ENCODE measurements around the gene COG2.
A peak's percentile ranks its signal among the peaks of the same experiment; 100 is the strongest.
"Not testable (repeated sequence)": the region's sequence is repeated elsewhere in the genome, so short reads cannot be mapped to it uniquely, and the experiment has no call there.

Gene COG2, protein sequence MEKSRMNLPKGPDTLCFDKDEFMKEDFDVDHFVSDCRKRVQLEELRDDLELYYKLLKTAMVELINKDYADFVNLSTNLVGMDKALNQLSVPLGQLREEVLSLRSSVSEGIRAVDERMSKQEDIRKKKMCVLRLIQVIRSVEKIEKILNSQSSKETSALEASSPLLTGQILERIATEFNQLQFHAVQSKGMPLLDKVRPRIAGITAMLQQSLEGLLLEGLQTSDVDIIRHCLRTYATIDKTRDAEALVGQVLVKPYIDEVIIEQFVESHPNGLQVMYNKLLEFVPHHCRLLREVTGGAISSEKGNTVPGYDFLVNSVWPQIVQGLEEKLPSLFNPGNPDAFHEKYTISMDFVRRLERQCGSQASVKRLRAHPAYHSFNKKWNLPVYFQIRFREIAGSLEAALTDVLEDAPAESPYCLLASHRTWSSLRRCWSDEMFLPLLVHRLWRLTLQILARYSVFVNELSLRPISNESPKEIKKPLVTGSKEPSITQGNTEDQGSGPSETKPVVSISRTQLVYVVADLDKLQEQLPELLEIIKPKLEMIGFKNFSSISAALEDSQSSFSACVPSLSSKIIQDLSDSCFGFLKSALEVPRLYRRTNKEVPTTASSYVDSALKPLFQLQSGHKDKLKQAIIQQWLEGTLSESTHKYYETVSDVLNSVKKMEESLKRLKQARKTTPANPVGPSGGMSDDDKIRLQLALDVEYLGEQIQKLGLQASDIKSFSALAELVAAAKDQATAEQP

DNA sequence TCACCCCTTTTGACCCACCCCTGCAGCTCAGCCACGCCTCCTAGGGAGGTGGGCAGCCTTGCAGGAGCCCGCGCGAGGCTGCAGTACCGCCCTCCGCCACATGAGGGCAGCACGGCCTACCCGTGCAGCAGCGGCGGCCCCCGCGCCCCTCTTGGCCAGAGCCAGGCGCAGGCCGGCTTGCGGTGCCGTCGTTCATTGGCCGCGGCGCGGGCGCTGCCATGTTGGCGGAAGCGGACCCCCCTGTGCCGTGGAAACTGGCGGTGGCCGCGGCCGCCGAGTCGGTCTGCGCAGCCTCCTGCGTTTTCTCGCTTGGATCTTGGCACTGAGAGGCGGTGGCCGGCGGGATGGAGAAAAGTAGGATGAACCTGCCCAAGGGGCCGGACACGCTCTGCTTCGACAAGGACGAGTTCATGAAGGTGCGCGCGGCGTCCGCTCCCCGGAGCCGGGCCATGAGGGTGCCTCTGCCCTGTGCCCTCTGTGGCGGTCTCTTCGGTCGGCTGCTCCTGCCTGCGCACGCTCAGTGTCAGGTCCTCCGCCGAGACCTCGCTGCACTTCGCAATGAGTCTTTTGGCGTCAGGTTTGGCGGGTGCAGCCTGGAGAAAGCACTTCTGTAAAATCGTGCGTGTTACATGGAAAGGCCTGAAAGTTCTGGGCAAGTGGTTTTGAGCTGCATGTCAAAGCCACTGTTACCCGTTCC is at the start of gene COG2:
Gene COG2 (plus strand): TSS at position 219 of the 697 bp plus-strand sequence. CDS start 126 bp downstream, at position 345.
- DNase-seq, result peak; percentile 69 to 98 (median 90)

DNA sequence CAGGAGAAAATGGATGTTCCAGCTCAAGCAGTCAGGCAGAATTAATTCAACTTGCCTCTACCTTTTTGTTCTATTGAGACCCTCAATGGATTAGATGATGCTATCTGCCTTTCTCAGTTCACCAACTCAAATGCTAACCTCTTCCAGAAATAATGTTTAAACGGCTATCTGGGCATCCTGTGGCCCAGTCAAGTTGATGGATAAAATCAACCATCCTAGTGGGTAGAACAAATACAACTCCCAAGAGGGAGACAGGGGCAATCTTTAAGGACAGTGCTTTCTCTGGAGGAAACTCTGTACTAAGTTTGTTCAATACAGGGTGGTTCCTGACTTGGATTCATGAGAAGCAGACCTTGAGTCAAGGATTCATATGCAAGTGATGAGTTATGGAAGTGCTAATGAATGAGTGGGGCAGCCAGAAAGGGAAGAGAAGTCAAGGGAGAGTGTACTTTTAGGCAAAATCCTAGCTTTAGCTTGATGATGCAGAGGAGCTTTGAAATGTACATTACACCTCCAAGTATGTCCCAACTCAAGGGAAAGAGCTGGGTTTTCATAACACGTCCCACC is 49.4 kb upstream of the COG2 start:
- no peak for DNase-seq

DNA sequence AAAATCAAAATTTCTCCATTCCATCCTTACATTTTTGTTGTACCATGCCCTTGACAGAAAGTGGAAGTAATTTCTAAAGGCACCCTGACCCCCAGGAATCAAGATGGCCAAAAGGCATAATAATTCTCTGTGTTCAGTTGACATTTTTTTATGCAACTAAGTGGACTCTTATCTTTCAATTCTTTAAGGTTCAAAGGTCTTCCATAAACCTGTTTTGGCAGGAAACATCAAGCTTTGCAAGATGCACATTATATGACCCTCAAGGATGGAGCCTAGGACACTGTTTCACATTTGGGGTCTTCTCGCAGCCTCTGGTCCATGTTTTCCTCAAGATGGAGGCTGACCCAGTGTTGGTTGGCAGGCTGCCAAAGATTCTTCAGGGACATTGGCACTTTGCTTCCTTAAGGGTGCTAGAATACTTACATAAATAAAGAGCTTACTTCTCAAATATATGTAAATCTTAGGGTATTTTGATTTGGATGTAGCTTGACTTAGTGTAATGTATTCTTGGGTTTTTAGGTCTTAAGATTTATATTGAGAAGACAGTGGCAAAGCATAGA is 48.0 kb upstream of the COG2 start:
- no peak for DNase-seq

DNA sequence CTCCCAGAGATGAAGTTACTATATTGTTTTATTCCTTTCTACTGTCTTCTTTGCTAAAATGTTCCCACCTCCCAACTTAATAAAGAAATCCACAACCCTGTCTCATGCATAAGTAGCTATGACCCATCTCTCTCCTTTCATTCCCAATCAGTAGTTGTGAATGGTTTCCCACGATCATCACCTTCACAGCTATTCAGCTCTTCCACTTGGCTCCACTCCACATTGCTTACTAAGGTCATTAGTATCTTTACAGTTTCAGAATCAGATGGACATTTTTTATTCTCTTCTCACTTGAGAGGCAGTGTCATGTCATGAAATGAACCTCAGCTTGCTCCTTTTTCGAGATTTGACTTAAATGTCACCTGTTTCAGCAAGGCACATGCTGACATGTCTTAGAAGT is 47.1 kb upstream of the COG2 start:
- DNase-seq, result no peak

DNA sequence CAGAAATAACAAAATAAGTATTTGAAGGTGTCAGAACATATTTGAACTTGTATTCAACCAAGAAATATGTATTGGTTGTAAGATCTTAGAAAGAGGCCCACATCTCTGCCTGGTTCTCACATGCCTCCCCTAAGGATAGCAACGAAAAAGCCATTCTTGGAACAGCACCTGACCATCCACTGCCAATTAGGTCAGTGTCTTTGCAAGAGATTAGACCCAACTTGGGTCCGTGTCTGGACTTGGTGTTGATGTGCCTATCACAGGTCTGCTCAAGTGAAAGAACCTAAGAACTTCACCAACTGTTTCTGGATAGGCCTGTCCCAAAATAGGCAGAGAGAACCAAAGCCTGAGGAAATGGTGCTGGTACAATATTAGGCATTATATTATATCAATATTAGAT is 46.0 kb upstream of the COG2 start:
- peak in 1 of 14 donors; percentile 64 for DNase-seq

DNA sequence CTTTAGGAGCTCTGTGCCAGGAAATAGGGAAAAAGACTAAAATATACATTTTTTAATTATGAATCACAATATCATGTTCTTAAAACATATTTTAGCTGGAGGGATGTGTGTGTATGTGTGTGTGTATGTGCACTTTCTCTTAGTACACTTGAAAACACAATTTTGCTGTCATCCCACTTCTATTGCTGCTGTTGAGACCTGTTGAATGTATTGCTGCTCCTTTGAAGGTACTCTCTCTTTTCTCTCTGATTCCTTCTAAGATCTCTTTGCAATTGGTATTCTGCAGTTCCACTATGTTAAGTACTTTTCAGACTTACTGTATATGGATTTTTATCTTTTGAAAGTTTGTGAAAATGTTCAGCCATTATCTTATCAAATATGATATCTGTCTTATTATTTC is 43.5 kb upstream of the COG2 start:
- no peak for DNase-seq

DNA sequence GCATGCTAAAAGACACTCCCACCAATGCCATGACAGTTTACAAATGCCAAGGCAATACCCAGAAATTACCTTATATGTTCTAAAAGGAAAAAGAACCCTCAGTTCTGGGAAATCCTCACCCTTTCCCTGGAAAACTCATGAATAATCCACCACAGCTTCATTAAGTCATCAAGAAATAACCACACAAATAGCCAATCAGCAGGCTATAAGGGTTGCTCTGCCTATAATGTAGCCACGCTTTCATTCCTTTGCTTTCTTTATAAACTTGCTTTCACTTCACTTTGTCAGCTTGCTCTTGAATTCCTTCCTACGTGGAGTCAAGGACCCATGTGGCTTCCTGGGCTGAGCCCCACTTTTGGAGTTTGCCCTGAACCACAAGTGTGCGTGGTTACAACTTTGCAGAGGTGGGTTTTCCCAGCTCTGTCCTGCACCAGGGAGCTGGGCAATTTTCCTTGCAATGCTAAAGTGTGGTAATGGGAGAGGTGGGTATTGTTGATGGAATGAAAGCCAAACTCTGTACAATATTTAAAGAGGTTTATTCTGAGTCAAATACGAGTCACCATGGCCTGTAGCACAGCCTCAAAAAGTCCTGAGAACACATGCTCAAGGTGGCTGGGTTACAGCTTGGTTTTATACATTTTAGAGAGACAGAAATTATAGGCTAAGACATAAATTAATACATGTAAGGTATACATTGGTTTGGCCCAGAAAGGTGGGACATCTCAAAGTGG is 42.2 kb upstream of the COG2 start:
- no peak for DNase-seq

DNA sequence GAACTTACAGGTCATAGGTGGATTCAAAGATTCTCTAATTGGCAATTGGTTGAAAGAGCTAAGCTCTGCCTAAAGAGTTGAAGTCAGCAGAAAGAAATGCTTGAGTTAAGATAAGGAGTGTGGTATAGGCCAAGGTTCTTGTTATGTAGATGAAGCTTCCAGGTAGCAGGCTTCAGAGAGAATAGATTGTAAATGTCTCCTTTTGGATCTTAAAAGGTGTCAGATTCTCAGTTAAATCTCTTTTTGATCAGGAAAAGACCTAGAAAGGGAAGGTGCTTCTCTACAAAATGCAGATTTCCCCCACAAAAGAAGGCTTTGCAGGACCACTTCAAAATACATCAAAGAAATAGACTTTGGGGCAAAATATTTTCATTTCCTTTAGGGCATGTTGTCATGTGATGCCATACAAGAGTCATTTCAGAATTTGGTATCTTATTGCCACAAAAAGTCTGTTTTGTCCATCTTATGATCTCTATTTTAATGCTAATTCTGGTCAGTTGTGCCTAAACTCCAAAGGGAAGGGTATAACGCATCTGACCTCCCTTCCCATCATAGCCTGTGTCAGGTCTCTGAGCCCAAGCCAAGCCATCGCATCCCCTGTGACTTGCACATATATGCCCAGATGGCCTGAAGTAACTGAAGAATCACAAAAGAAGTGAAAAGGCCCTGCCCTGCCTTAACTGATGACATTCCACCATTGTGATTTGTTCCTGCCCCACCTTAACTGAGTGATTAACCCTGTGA is 41.5 kb upstream of the COG2 start:
- DNase-seq, result not testable (repeated sequence)

DNA sequence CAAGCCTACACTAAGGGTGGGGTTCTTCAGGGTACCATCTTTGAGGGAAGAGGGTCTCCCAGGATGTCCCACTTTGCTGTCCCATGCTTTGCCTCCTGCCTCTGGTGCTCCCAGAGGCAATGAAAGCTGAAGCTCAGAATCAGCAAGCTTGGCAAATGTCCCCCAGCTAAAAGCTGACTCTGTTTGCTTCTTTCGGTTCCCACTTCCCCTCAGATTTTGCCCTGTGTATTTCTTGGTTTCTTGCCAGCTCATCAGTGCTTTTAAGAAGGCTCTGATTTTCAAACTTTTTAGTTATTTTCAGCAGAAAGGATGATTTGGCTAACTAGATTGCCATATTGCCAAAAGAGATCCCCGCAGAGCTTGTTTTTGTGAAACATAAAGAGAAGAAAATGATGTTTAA is 33.1 kb upstream of the COG2 start:
- no peak for DNase-seq

DNA sequence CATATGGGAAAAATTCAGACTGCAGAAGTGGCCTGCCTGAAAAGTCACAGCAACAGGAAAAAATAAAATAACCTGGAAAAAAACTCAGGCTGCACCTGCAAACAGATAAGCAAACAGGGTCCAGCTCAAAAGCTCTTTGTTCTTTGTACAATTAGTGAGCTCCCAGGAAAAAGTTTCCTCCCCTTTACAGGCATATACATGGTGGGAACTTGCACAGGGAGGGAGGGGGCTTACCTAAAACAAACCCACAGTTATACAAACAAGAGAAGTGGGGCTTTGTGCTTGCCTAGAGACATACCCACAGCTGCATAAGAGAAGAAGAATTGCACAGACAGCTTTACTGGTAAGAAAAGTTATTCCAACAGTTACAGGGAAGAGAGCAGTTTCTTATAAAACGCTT is 31.7 kb upstream of the COG2 start:
- DNase-seq, result no peak

DNA sequence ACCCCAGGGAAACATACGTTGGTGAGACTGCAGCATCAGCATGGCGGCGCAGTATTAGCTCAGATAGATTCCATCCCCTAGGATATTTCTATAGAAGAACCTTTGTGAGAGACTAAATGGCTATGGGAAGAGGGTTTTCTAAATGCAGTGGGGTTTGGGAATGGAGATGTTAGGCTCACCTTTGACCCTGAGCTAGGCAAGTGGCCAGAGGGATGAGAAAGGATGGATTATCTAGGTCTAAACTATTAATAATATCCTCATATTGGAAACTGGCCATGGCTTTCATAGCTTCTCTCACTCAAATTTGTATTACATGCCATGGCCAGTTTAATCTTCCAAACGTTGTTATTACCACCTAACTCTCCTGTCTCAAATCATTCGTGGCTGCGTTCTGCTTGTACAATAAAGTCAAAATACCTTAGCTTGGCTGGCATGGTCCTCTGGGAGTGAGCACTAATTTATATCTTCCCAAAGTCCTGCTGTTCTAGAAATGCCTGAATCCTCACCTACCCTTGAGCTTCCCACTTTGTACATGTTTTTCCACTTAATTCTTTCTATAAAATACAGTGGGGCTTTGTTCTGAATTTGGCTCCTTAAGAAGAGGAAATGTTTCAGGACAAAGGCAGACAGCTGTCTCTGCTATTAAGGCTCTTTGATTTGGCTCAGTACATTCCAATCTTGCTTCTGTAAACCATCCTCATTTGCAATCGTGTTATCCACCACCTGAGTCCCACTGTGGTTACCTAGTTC is 31.0 kb upstream of the COG2 start:
- no peak for DNase-seq

DNA sequence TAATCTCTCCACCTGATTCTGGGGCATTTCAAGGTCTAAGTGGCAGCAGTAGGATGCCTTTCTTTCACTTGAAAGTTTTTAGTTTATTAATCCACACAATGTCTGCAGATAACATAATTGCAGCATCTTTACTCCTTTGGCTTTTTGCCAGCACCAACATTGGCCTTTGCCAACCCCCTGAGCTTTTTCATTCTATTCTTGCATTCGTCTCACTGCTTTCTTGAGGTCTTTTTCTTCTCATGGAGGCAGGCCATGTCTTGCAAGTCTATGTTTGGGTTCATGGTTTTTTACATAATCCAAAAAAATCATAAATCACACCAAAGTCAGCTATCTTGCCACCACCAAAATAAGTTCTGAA is 30.4 kb upstream of the COG2 start:
- no peak for DNase-seq

DNA sequence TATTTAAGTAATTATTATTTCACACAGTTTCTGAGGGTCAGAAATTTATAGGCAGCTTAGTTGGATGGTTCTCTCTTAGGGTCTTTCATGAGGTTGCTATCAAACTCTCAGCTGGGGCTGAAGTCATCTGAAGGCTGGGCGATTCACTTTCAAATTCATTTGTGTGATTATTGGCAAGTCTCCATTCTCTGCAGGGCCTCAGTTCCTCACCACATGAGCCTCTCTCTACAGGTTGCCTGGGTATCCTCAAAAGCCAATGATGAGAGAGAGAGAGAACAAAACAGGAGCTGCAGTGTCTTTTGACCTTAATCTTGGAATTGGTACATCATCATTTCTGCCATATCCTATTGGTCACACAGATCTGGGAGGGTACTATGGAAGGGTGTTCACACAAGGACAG is 29.6 kb upstream of the COG2 start:
- no peak for DNase-seq

DNA sequence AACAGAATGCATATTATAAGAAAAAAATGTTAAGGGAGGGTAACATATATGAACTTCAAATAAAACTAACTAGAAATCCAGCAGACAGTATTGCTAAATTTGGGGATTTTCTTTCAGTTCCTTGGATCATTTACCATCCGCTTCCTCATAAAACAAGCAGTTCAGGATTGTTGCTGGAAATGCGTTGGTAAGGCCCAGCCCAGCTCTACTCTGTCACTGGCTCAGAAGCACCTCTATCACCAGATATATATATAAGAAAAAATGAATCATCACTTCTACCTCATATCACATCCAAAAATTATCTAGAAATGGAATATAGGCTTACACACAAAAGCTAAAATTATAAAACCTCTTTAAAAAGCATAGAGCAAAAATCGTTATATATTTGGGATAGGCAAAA is 28.2 kb upstream of the COG2 start:
- no peak for DNase-seq

DNA sequence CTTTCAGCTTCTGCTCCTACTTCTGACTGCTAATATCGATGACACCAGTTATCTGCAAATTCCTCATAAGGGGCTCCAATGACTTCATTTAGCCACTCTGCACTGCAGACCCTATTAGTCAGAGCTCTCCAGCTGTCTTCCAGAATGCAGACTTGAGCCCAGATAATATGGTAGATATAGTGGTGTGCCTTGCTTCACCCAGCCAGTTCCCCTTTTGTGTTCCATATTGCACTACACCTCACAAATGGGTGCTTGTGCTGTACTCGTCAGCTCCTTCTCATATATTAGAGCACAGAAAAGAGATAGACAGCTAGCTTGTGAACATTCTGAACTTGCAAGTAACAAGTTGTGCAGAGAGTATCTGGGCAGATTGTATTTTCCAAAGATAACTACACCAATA is 23.7 kb upstream of the COG2 start:
- DNase-seq, result no peak

DNA sequence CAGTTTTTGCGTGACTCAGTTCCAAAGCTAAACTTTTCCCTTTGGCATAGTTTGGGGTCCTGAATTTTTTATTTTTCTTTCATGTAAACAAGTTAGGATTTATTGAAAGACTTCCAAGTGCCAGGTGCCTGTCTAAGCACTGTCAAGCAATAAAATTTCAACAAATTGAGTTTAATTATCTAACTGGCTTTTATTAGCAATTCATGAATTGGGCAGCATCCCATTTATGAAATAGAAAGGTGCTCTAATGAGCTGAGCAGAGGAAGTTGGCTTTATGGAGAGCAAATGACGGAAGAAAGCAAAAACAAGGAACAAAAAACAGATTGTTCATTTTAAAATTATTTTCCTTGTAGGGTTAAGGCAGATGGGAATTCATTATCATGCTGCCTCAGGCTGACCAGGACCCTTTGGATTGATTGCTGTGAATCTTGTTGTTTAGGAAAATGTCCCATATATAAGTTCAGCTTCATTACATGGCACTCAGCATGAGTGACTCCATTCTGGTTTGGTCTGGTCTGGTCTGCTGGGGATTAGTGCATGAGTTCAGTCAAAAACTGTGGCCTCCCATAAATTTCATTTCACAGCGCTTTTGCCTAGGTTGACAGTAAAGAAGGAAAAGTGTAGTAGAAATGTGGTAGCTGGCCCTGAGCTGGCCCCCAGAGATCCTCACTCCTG is 21.5 kb upstream of the COG2 start:
- no peak for DNase-seq

DNA sequence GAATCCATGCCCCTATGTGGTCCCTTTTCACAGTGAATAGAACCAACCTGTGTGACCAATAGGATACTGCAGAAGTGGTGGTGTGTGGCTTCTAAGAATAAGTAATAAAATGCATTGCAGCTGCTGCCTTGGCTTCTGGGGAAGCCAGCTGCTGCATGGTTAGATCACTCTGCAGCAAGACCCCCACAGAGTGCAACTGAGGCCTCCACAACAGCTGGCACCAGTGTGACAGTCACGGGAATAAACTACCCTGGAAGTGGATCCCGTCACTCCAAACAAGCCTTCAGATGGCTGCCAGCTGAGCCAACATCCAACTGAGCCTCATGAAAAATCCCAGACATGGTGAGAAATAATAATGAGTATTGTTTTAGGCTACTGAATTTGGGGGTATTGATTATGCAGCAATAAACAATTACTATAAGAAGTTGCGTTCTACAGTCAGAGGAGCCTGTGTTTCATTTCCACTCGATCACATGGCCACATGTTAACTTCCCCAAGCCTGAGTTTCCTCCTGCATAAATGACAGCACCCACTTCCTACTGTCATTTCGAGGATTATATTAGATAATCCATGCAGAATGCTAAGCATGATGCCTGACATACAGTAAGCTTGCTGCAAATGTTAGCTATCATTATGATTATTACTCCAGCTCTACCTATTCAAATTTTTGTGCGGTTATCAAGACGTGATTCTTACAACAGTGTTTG is 20.8 kb upstream of the COG2 start:
- no peak for DNase-seq

DNA sequence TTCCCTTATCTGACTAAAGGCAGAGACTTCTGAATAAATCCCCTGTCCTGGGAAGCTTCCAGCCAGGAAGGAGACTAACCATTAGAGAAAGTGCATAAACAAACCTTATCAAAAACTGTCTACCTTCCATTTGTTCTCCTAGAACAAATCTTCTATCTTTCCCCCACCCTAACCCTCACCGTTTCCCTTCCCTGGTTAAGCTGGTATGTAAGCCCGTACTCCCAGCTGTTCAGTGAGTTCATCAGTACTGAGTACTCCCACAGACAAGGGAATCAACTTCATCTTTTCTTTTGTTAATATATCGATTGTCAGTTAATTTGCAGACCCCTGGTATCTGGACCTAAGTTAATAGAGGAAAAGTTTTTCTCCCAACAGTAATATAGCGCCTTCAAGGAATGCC is 20.1 kb upstream of the COG2 start:
- DNase-seq, result no peak

DNA sequence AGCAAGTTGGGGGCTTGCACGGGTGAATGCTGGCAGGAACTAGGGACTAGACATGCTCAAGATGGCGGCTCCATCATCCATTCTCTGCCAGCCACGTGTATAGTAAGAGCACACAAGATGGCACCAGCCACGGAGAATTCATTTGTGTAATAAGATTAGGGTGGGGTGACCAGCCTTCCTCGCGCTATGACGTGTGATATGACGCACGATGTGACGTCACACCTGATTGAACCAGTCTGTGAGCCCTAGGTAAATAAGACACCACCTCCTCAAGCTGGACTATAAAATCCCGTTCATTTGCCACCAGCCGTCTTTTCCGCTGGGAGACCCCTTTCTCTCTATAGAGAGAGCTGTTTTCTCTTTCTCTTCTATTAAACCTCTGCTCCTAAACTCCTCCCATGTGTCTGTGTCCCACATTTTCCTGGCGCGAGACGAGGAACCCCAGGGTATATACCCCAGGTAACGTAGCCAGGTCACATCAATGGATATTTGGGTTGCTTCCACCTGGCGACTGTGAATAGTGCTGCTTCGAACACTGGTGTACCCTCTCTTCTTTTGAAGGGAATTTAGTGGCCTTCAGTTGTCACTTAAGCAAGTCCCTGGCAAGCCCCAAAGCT is 18.1 kb upstream of the COG2 start:
- DNase-seq, result no peak

Data from C1 segment of cervical spinal cord (tissue), 14 donors.